Measurements from ENCODE around the gene ERC1. TPM values are rescaled to one million over a fixed set of nuclear protein-coding genes. Genes with fewer than 3 reads are reported as not detected.
A peak's percentile ranks its signal among the peaks of the same experiment; 100 is the strongest.

ERC1 gene
- total and polyA plus RNA-seq, 9 of the 15 experiments (the other 6 are each of a cell fraction or from before 2014, with no cell fraction given): 0.74 to 11.8 (median 4.8) TPM

- in situ Hi-C loops (cut with MboI): no loop called here
- H3K4me2 ChIP-seq (ENCODE audit: insufficient read depth, low read length): no peak overlapping the region; the same call in 1 of the 2 replicates
- 16% methylated on average over 4 of the region's 4 CpGs for WGBS (ENCODE audit: insufficient coverage, low coverage, missing lambda C conversion rate)
- no peak for DNase-seq (ENCODE audit: extremely low read depth in 1 of 4, low spot score in 3 of 4)
- H3K4me1 ChIP-seq (replicated peaks in 1 of 2; ENCODE audit: control insufficient read depth in 2 of 2, insufficient read depth in 2 of 2, low read length in 2 of 2): peaks cover 0 to 4% of the 10 kb centered on the region in 2 experiments; a peak in 2 of 5 replicates
- ChIA-PET CTCF (ENCODE audit: low intra/inter-chr PET ratio) (no interaction called here), POLR2A (no interaction called here)
- no peaks in the 10 kb centered on the region for H3K79me2 ChIP-seq (ENCODE audit: control insufficient read depth, insufficient read depth, low read length)
- peak; percentile 36; the same call in 1 of the 3 replicates for ATAC-seq
- TF ChIP-seq CEBPZ (IDR thresholded peaks at IDR 0.05; ENCODE audit: borderline replicate concordance, low read depth, low read length) (no peak), ZNF384 (IDR thresholded peaks at IDR 0.05; ENCODE audit: low read depth, low read length) (peak; percentile 72; the same call in 1 of the 2 replicates), ZBTB49 (CRISPR knock-in tag; IDR thresholded peaks at IDR 0.05; ENCODE audit: borderline replicate concordance) (no peak)
- H3K36me3 ChIP-seq (ENCODE audit: control insufficient read depth, insufficient read depth, low read length): no peaks in the 10 kb centered on the region
- H3K9ac ChIP-seq (ENCODE audit: insufficient read depth in 1 of 2, low read depth in 2 of 2, low read length in 2 of 2): no peak overlapping the region
- H2AFZ ChIP-seq (ENCODE audit: low read depth, low read length): 0 out of 2 replicates have a peak overlapping the region, but pooled peaks have one; percentile 18
- H3K9me1 ChIP-seq (ENCODE audit: control insufficient read depth, insufficient read depth, low read length): no peaks in the 10 kb centered on the region
- no TSS peak for BruUV-seq (replicated peaks)
- no peak overlapping the region for H3K27ac ChIP-seq (ENCODE audit: extremely low read depth, low read depth, low read length)
- H4K20me1 ChIP-seq (replicated peaks; ENCODE audit: control insufficient read depth, insufficient read depth, low read length): no peaks in the 10 kb centered on the region
- FAIRE-seq: no peak
- intact Hi-C loops (cut with micrococcal nuclease): no loop called here
- no peak overlapping the region for H3K4me3 ChIP-seq
- H3K27me3 ChIP-seq (ENCODE audit: control insufficient read depth in 2 of 2, insufficient read depth in 2 of 2, low read length in 2 of 2): no peaks in the 10 kb centered on the region
- H3K9me3 ChIP-seq (replicated peaks; ENCODE audit: control insufficient read depth, insufficient read depth, low read depth, low read length): no peaks in the 10 kb centered on the region
Observed at GRCh38 chr12:1403417-1403816, 412.4 kb downstream of the ERC1 start.

All from K562 (cell line).